ENCODE data around the gene PRR11.
"Not testable (repeated sequence)": the region's sequence is repeated elsewhere in the genome, so short reads cannot be mapped to it uniquely, and the experiment has no call there.

Gene PRR11

DNA sequence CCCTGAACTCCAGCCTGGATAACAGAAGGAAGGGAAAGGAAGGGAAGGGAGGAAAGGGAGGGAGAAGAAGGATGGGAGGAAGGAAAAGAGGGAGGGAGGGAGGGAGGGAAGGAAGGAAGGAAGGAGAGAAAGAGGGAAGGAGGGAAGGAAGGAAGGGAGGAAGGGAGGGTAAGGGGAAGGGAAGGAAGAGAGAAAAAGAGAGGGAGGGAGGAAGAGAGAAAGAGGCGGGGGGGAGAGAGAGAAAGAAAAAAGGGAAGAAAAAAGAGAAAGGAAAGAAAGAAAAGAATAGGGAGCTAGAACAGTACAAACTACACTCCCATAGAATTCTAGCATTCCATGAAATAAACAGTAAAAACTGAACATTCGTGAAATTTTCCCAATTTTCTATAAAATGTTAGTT, 25.7 kb upstream of the PRR11 start:
- TF ChIP-seq, protein P1, sequence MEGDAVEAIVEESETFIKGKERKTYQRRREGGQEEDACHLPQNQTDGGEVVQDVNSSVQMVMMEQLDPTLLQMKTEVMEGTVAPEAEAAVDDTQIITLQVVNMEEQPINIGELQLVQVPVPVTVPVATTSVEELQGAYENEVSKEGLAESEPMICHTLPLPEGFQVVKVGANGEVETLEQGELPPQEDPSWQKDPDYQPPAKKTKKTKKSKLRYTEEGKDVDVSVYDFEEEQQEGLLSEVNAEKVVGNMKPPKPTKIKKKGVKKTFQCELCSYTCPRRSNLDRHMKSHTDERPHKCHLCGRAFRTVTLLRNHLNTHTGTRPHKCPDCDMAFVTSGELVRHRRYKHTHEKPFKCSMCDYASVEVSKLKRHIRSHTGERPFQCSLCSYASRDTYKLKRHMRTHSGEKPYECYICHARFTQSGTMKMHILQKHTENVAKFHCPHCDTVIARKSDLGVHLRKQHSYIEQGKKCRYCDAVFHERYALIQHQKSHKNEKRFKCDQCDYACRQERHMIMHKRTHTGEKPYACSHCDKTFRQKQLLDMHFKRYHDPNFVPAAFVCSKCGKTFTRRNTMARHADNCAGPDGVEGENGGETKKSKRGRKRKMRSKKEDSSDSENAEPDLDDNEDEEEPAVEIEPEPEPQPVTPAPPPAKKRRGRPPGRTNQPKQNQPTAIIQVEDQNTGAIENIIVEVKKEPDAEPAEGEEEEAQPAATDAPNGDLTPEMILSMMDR (IDR thresholded peaks at IDR 0.05; ENCODE audit: control extremely low read depth, extremely low read depth, low read depth, missing control alignments), result no peak
- no peak for DNase-seq (ENCODE audit: extremely low spot score)
- ChIA-PET CTCF (interaction anchor here (1.3 to 1.5 kb wide), 2 partner anchors 16 to 20 kb away, joined by 3 to 5 read pairs; no protein-coding TSS in a partner anchor), POLR2A (no interaction called here)

DNA sequence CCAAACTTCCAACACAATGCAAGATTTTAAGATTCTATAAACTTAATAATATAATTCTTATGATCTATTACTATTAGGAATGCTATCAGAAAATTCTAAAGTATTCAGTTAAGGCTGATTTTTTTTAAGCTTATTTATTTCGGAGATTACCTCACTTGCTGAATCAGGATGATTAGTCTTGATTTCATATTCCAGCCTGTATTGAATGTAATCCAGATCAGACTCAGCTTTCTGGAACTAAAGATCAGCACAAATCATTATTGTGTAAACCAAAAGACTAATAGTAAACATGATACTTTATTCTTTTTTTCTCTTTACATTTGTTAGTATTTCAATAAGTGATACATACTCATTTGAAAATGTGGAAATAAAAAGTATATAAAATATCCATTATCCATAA, 24.4 kb upstream of the PRR11 start:
- ChIA-PET CTCF (interaction anchor here (1.0 to 1.5 kb wide), 3 partner anchors 12 to 15 kb away, joined by 4 to 5 read pairs (median 4); no protein-coding TSS in a partner anchor), POLR2A (interaction anchor here (1.0 kb wide), 1 partner anchor 19 kb away, joined by 3 read pairs; no protein-coding TSS in a partner anchor)
- no peak for DNase-seq (ENCODE audit: extremely low spot score)
- TF ChIP-seq, protein P1 (IDR thresholded peaks at IDR 0.05; ENCODE audit: control extremely low read depth, extremely low read depth, low read depth, missing control alignments), result no peak

DNA sequence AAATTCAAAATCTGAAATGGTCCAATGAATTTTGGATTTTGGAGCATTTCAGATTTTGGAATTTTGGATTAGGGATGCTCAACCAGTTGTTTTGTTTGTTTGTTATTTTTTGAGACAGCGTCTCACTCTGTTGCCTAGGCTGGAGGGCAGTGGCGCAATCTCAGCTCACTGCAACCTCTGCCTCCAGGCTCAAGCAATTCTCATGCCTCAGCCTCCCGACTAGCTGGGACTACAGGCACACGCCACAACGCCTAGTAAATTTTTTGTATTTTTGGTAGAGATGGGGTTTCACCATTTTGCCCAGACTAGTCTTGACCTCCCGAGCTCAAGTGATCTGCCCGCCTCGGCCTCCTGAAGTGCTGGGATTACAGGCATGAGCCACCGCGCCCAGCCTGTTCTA, 17.2 kb upstream of the PRR11 start:
- DNase-seq (ENCODE audit: extremely low spot score); POLR2A ChIA-PET: not testable (repeated sequence)
- CTCF ChIA-PET, result interaction anchor here (1.0 kb wide), 1 partner anchor 11 kb away, joined by 4 read pairs; no protein-coding TSS in a partner anchor

DNA sequence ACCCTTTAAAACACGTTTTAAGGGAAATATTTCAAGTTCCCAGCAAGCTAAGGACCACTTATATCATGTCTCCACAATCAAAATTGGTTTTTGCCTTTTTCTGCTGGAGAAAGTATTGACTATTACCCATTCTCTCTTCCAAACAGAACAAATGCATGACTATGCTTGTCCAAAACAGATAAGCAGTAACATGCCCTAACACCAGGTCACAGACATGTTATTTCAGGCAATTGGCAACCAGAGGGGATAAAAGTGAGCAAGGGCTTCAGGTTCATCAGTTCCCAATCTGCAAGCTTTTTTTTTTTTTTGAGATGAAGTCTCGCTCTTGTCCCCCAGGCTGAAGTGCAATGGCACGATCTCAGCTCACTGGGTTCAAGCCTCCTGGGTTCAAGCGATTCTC, 15.6 kb upstream of the PRR11 start:
- ChIA-PET CTCF (no interaction called here), POLR2A (interaction anchor here (0.5 kb wide), 1 partner anchor 13 kb away, joined by 3 read pairs; no protein-coding TSS in a partner anchor)
- TF ChIP-seq, protein P1 (IDR thresholded peaks at IDR 0.05; ENCODE audit: control extremely low read depth, extremely low read depth, low read depth, missing control alignments), result no peak
- no peak for DNase-seq (ENCODE audit: extremely low spot score)

DNA sequence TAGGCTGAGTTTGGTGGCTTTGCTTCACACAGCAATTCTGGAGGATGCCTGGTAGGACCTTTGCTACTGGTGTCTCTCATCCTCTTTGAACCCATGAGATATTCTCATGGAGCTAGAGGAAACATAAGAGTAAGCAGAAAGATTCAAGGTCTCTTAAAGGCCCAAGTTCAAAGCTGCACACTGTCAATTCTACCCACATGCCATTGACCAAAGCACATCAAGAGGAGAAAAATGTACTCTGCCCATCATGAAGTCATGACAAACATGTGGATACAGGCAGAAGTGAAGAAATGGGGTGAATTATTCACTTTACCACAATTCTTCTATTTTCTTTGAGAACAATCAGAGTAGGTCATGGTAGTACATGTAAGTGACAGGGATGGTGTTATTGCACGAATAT, 13.7 kb upstream of the PRR11 start:
- DNase-seq (ENCODE audit: extremely low spot score), result no peak
- ChIA-PET CTCF (interaction anchor here (1.6 kb wide), 1 partner anchor 9 kb away, joined by 6 read pairs; no protein-coding TSS in a partner anchor), POLR2A (no interaction called here)

DNA sequence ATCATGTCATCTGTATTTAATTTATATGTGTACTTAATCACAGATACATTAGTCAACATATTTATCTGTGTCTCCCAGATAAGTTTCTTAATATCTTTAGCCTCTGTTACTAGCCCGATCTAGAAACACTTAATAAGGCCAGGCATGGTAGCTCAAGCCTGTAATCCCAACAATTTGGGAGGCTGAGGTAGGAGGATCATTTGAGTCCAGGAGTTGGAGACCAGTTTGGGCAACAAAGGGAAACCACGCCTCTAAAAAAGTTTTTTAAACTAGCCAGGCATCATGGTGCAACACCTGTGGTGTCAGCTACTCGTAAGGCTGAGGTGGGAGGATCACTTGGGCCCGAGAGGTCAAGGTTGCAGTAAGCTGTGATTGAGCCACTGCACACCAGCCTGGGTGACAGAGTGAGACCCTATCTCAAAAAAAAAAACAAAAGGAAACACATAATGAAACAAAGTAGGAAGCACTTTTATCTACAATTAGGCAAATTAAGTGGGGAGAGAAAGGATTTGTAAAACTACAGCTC, 9.9 kb upstream of the PRR11 start:
- DNase-seq (ENCODE audit: extremely low spot score), result no peak
- TF ChIP-seq, protein P1 (IDR thresholded peaks at IDR 0.05; ENCODE audit: control extremely low read depth, extremely low read depth, low read depth, missing control alignments), result no peak
- CTCF ChIA-PET, result interaction anchor here (0.9 to 2.1 kb wide), 5 partner anchors 9 to 28 kb away, joined by 3 to 7 read pairs (median 5); no protein-coding TSS in a partner anchor
- POLR2A ChIA-PET, result interaction anchor here (1.1 kb wide), 1 partner anchor 21 kb away, joined by 5 read pairs; no protein-coding TSS in a partner anchor

More for the DNA sequence above, 13.7 kb upstream of the PRR11 start:
- TF ChIP-seq, protein P1 (IDR thresholded peaks at IDR 0.05; ENCODE audit: control extremely low read depth, extremely low read depth, low read depth, missing control alignments), result no peak

DNA sequence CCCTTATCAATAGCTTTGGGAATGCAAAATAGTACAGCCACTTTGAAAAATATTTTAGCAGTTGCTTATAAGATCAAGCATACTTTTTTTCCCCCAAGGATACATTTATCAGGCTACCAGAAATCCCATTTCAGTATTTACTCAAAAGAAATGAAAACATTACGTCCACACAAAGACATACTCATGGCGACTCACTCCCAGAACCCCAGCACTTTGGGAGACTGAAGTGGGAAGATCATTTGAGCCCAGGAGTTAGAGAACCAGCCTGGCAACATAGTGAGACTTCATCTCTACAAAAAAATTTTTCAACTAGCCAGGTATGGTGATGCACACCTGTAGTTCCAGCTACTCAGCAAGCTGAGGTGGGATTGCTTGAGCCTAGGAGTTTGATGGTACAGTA, 6.5 kb upstream of the PRR11 start:
- TF ChIP-seq, protein P1 (IDR thresholded peaks at IDR 0.05; ENCODE audit: control extremely low read depth, extremely low read depth, low read depth, missing control alignments), result no peak
- POLR2A ChIA-PET, result no interaction called here
- CTCF ChIA-PET, result interaction anchor here (0.6 to 1.7 kb wide), 4 partner anchors 10 to 42 kb away, joined by 3 to 5 read pairs (median 4); partner anchors contain the start of gene TRIM37
- no peak for DNase-seq (ENCODE audit: extremely low spot score)

All from GM10248 (cell line).